ENCODE measurements around the gene TRMT6. TPM values are rescaled to one million over a fixed set of nuclear protein-coding genes. Genes with fewer than 3 reads are reported as not detected.

Gene TRMT6
- total RNA-seq, 1 experiment from 2014 or later = 35.5 TPM

DNA sequence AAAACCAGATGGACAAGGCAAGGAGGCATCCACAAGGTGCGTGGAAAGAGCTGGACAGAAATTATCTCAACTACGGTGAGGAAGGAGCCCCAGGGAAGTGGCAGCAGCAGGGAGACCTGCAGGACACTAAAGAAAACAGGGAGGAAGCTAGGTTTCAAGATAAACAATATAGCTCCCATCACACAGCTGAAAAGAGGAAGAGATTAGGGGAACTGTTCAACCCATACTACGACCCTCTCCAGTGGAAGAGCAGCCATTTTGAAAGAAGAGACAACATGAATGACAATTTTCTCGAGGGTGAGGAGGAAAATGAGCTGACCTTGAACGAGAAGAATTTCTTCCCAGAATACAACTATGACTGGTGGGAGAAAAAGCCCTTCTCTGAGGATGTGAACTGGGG is 26.8 kb downstream of the TRMT6 start:
- no peak overlapping the region for H3K27ac Mint-ChIP-seq (ENCODE audit: unreplicated experiment)
- ChIA-PET CTCF (no interaction called here), POLR2A (no interaction called here)
- intact Hi-C loops (cut with micrococcal nuclease; ENCODE audit: unreplicated experiment) = no loop called here
- no peak for TF ChIP-seq CTCF (IDR thresholded peaks at IDR 0.05; ENCODE audit: insufficient read depth in 1 of 2, low read depth in 1 of 2, low read length in 1 of 2, severe bottlenecking in 1 of 2, unreplicated experiment in 1 of 2)
- H3K4me1 Mint-ChIP-seq (ENCODE audit: low read depth, unreplicated experiment) = no peaks in the 10 kb centered on the region
- no peak overlapping the region for H3K4me3 Mint-ChIP-seq (ENCODE audit: unreplicated experiment)
- 0 out of 2 replicates have a peak, but pooled peaks cover 10% of the 10 kb centered on the region for H3K4me1 ChIP-seq
- no peaks in the 10 kb centered on the region for H3K9me3 ChIP-seq
- no peaks in the 10 kb centered on the region for H3K27me3 ChIP-seq (replicated peaks; ENCODE audit: control insufficient read depth, insufficient read depth, low read length)
- peaks cover 11% of the 10 kb centered on the region for H3K27me3 Mint-ChIP-seq (ENCODE audit: insufficient read depth, unreplicated experiment)
- no peak overlapping the region for H3K4me3 ChIP-seq (ENCODE audit: low read depth, low read length)
- H3K36me3 Mint-ChIP-seq (ENCODE audit: insufficient read depth, unreplicated experiment) = no peaks in the 10 kb centered on the region
- no TSS peak for BruUV-seq (replicated peaks)
- peaks cover 17% of the 10 kb centered on the region for H3K9me3 Mint-ChIP-seq (ENCODE audit: unreplicated experiment)
- no peak for DNase-seq
- H3K36me3 ChIP-seq (ENCODE audit: control insufficient read depth, insufficient read depth, low read length) = no peaks in the 10 kb centered on the region

- Histone ChIP-seq H3K9me3 (no peaks in the 10 kb centered on the region), H3K4me3 (ENCODE audit: low read depth, low read length) (no peak overlapping the region), H3K4me1 (0 out of 2 replicates have a peak, but pooled peaks cover 9% of the 10 kb centered on the region), H3K27me3 (replicated peaks; ENCODE audit: control insufficient read depth, insufficient read depth, low read length) (no peaks in the 10 kb centered on the region), H3K36me3 (ENCODE audit: control insufficient read depth, insufficient read depth, low read length) (no peaks in the 10 kb centered on the region)
- ChIA-PET CTCF (no interaction called here), POLR2A (no interaction called here)
- Mint-ChIP-seq H3K4me1 (ENCODE audit: low read depth, unreplicated experiment) (no peaks in the 10 kb centered on the region), H3K27me3 (ENCODE audit: insufficient read depth, unreplicated experiment) (peaks cover 13% of the 10 kb centered on the region), H3K36me3 (ENCODE audit: insufficient read depth, unreplicated experiment) (no peaks in the 10 kb centered on the region), H3K27ac (ENCODE audit: unreplicated experiment) (no peak overlapping the region), H3K4me3 (ENCODE audit: unreplicated experiment) (no peak overlapping the region), H3K9me3 (ENCODE audit: unreplicated experiment) (peaks cover 17% of the 10 kb centered on the region)
- no TSS peak for BruUV-seq (replicated peaks)
- intact Hi-C loops (cut with micrococcal nuclease; ENCODE audit: unreplicated experiment) = no loop called here
- no peak for TF ChIP-seq CTCF (IDR thresholded peaks at IDR 0.05; ENCODE audit: insufficient read depth in 1 of 2, low read depth in 1 of 2, low read length in 1 of 2, severe bottlenecking in 1 of 2, unreplicated experiment in 1 of 2)
- no peak for DNase-seq
Observed at GRCh38 chr20:5920581-5920980, 29.8 kb downstream of the TRMT6 start.

DNA sequence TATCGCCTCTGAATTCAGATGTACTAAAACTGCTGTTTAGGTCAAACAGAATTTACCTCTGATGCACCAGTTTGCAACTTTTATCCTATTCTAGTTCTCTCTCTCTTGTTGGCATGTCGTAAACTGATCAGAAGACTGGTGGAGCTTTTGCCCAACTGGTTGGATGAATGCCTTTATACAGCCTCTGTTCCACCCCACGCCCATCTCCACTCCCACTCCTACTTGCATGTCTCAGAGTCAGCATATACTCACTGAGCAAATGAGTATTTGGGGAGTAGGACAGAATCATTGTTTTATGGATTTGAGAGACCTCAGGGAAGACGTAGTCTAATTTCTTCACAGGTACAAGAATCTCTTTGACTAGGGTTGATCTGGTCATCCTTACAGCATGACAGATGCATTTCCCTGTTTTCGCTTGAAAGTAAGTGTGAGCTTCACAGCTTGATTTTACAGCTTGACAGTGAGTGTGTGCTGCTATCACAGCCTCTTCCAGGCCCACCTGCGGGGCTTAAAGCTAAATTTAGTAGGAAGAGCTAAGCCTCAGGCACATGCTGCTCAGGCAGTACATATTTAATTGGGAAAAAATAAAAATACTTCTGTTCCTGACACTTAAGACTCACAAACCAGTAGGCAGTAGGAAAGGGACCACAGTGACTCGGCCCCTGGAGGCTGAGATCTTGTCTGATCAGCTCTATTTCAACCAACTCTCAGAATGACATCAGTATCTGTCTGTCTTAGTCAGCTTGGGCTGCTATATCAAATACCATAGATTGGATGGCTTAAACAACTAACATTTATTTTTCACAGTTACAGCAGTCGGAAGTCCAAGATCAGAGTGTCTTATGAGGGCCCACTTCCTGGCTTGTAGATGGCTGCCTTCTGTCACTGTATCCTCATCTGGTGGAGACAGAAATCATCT is 30.4 kb downstream of the TRMT6 start:
- Histone ChIP-seq H3K4me3 (ENCODE audit: low read depth, low read length) (no peak overlapping the region), H3K9me3 (no peaks in the 10 kb centered on the region), H3K4me1 (0 out of 2 replicates have a peak, but pooled peaks cover 4% of the 10 kb centered on the region), H3K27me3 (replicated peaks; ENCODE audit: control insufficient read depth, insufficient read depth, low read length) (no peaks in the 10 kb centered on the region), H3K36me3 (ENCODE audit: control insufficient read depth, insufficient read depth, low read length) (no peaks in the 10 kb centered on the region)
- H3K9me3 Mint-ChIP-seq (ENCODE audit: unreplicated experiment) = peaks cover 17% of the 10 kb centered on the region
- no TSS peak for BruUV-seq (replicated peaks)
- ChIA-PET POLR2A (no interaction called here), CTCF (interaction anchor here (0.8 kb wide), 1 partner anchor 8 kb away, joined by 3 read pairs; no protein-coding TSS in a partner anchor)
- no peak for TF ChIP-seq CTCF (IDR thresholded peaks at IDR 0.05; ENCODE audit: insufficient read depth in 1 of 2, low read depth in 1 of 2, low read length in 1 of 2, severe bottlenecking in 1 of 2, unreplicated experiment in 1 of 2)
- intact Hi-C loops (cut with micrococcal nuclease; ENCODE audit: unreplicated experiment) = no loop called here
- peaks cover 13% of the 10 kb centered on the region for H3K27me3 Mint-ChIP-seq (ENCODE audit: insufficient read depth, unreplicated experiment)
- no peak overlapping the region for H3K27ac Mint-ChIP-seq (ENCODE audit: unreplicated experiment)
- no peak for DNase-seq
- no peaks in the 10 kb centered on the region for H3K4me1 Mint-ChIP-seq (ENCODE audit: low read depth, unreplicated experiment)
- no peak overlapping the region for H3K4me3 Mint-ChIP-seq (ENCODE audit: unreplicated experiment)
- H3K36me3 Mint-ChIP-seq (ENCODE audit: insufficient read depth, unreplicated experiment) = no peaks in the 10 kb centered on the region

Data from Caco-2 (cell line).